Measurements from ENCODE around the gene CXCR6.
"Not testable (repeated sequence)": the region's sequence is repeated elsewhere in the genome, so short reads cannot be mapped to it uniquely, and the experiment has no call there.

CXCR6 gene

GRCh38 chr3:45988362-45988761 lies 45.1 kb downstream of the CXCR6 start:
- DNase-seq (ENCODE audit: low read depth in 2 of 2) = no peak

DNA sequence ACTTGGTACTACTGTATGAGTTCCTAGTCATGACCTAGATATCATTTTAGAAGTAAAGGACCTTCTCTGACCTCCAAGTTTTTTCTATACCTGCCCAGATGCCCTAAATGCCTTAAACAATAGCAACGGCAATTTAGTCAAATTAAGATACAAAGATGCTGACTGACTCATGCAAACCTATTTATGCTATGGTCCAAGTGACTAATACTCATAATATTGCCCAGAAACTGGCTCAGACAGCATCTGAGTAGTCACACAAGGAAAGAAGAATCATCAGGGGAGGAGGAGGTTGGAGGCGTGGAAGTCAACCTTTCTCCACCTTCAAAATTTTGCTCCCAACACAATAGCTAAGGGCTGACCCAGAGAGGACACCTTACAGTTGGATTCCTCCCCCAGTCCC lies 45.5 kb downstream of the CXCR6 start:
- no peak for DNase-seq (ENCODE audit: low read depth in 2 of 2)

DNA sequence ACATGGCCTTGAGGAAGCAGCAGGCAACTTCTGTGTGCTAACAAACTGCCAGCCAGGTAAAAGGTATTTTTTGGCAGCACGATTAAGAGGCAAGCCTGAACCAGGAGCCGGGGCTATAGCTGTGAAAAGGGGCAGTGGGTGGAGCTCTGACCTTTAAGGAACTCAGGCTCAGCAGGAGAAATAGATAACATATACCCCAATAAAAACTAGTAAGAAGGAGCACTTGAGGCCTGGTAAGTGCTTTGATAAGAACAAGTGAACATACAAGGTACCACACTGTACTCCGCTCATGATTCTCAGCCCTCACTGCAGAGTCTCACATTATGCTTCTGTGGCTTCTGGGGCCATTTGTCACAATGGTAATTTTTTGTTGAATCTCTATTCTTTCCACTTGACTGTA lies 46.9 kb downstream of the CXCR6 start:
- no peak for DNase-seq (ENCODE audit: low read depth in 2 of 2)

GRCh38 chr3:45991341-45991740 lies 48.1 kb downstream of the CXCR6 start:
- DNase-seq (ENCODE audit: low read depth in 2 of 2) = no peak

DNA sequence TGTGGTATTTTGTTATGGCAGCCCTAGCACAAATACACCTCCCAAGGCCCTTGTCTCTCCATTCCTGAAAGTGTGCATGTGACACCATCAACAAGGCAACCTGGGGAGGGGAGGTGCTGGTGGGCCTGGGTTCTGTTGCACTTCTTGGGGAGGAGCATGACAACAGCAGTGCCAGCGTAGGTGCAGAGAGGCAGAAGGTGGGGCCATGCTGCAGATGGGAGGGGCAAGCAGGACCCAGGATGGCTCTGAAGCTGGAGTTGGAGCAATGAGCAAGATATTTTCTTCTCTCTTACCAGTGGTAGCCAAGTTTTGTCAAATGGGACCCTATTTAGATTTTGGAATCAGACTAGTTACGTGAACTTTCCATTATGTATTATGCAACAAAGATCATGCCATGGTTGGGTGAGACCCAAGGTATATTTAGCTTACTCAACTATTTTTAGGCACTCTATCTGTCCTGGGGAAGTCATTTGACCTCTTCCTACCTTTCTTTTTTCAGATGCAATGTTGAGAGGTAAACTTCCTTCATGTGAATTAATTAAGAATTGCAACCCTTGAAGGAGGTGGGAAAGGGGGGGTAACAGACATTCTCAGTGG lies 49.0 kb downstream of the CXCR6 start:
- no peak for DNase-seq (ENCODE audit: low read depth in 2 of 2)

GRCh38 chr3:45992821-45993221 lies 49.6 kb downstream of the CXCR6 start:
- no peak for DNase-seq (ENCODE audit: low read depth in 2 of 2)

GRCh38 chr3:45993421-45994027 lies 50.3 kb downstream of the CXCR6 start:
- peak in 1 of 2 donors; percentile 12 for DNase-seq (ENCODE audit: low read depth in 2 of 2)

DNA sequence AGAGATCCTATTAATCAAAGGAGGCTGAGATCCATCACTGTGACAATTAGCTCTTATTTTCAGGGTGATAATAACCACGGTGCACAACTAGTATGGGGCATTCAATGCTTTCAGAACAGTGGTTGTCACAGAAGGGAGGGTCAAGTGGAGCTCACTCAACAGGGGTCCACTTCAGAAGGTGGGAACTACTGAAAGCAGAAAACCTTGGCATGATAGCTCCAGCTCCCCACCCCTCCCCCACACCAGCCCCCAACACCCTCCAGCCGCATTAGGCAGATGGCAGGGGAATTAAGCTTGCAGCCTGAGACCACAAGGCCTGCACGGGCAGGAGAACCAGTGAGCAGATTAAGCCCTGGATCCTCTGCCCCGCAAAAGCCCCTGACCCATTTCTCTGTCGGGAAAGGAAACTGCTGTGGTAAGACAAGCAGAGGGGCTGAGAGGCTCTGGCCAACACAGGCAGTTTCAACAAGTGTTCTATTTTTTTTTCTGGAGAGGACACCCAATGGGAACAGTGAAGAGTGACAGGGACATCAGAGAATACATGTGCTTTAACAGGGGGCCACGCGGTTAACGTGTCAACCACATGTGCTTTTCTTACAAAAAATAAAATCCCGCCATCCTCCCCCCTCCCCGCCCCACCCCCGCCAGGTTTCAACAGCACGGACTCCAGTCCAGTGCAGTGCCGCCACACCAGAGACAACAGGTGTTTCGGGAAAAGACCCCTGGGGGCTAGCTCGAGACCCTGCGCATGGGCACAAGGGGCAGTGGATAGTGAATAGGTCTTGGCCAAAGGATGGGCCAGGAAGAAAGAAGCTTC lies 51.4 kb downstream of the CXCR6 start:
- DNase-seq (ENCODE audit: low read depth in 2 of 2) = peak; percentile 11 to 18

GRCh38 chr3:45995236-45996192 lies 52.2 kb downstream of the CXCR6 start, which contains the start of gene FYCO1:
Gene FYCO1 (minus strand): TSS chr3:45995824. CDS start chr3:45984910, 10,914 bp downstream.
- peak; percentile 79 to 86 for DNase-seq (ENCODE audit: low read depth in 2 of 2)

DNA sequence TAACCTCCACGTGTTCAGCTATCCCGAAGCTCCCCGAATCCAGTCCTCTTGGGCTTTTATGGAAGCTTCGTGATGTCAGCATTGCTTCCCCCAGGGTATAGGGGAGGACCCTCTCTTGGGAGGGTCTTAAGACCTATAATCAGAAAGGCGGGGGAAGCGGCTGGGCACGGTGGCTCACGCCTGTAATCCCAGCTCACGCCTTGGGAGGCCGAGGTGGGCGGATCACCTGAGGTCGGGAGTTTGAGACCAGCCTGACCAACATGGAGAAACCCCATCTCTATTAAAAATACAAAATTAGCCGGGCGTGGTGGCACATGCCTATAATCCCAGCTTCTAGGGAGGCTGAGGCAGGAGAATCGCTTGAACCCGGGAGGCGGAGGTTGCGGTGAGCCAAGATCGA lies 54.2 kb downstream of the CXCR6 start:
- not testable (repeated sequence) for DNase-seq (ENCODE audit: low read depth in 2 of 2)

- no peak for DNase-seq (ENCODE audit: low read depth in 2 of 2)
Observed at GRCh38 chr3:45997942-45998341, 54.7 kb downstream of the CXCR6 start.
